Skeletal muscle tissue (tissue), 4 donors: Measurements from ENCODE around the gene ROR2. TPM values are rescaled to one million over a fixed set of nuclear protein-coding genes. Genes with fewer than 3 reads are reported as not detected.

Source experiments
- H3K27ac ChIP-seq: one replicate; pipeline ENCODE4 v1.7.0; 2013; ENCODE audit warnings: mild to moderate bottlenecking, low read depth, low read length, inconsistent platforms
- H3K27me3 ChIP-seq, 3 donors: one replicate each; pipeline ENCODE4 v1.7.0; 2013; ENCODE audit warnings: low read length in 3 of 3; ENCODE audit not compliant: control insufficient read depth in 3 of 3, insufficient read depth in 3 of 3
- H3K36me3 ChIP-seq, 3 donors: one replicate each; pipeline ENCODE4 v1.7.0; 2013; ENCODE audit warnings: low read length in 3 of 3; ENCODE audit not compliant: control insufficient read depth in 3 of 3, insufficient read depth in 3 of 3
- H3K4me1 ChIP-seq, 3 donors: one replicate each; pipeline ENCODE4 v1.7.0; 2013; ENCODE audit warnings: low read length in 3 of 3, mild to moderate bottlenecking in 3 of 3; ENCODE audit not compliant: control insufficient read depth in 3 of 3, insufficient read depth in 3 of 3
- H3K4me3 ChIP-seq, 3 donors: one replicate each; pipeline ENCODE4 v1.7.0; 2013; ENCODE audit warnings: low read length in 3 of 3
- H3K9ac ChIP-seq, 3 donors: one replicate each; pipeline ENCODE4 v1.7.0; 2013; ENCODE audit warnings: low read length in 3 of 3, mild to moderate bottlenecking in 3 of 3, moderate library complexity in 2 of 3, low read depth in 1 of 3
- H3K9me3 ChIP-seq, 3 donors: one replicate each; pipeline ENCODE4 v1.7.0; 2013; ENCODE audit warnings: low read length in 3 of 3; ENCODE audit not compliant: control insufficient read depth in 3 of 3
- total RNA-seq: library from RNA; depleted of rRNA; stranded (reverse); fragments of >200 nt; gene quantifications from one replicate; pipeline ENCODE4 v1.2.3, GENCODE V29; 2014
- donor health status: Osteomylitis.

The ROR2 gene
- total RNA-seq, 1 donor from 2014 or later: 4.2 TPM

GRCh38 chr9:91885746-91886413, 64.1 kb downstream of the ROR2 start:
- peaks cover 0 to 4% (median 0%) of the 10 kb centered on the region in 3 donors for H3K4me1 ChIP-seq
- no peak overlapping the region for H3K27ac ChIP-seq
- no peak overlapping the region for H3K4me3 ChIP-seq
- H3K27me3 ChIP-seq: peaks cover 2 to 7% (median 5%) of the 10 kb centered on the region in 3 donors
- no peaks in the 10 kb centered on the region for H3K36me3 ChIP-seq
- H3K9ac ChIP-seq: no peak overlapping the region
- H3K9me3 ChIP-seq: no peaks in the 10 kb centered on the region

- H3K27me3 ChIP-seq: peaks cover 2 to 7% (median 5%) of the 10 kb centered on the region in 3 donors
- no peak overlapping the region for H3K9ac ChIP-seq
- H3K36me3 ChIP-seq: no peaks in the 10 kb centered on the region
- no peak overlapping the region for H3K4me3 ChIP-seq
- peak overlapping the region; percentile 12 for H3K27ac ChIP-seq
- H3K4me1 ChIP-seq: peaks cover 0 to 4% (median 0%) of the 10 kb centered on the region in 3 donors
- no peaks in the 10 kb centered on the region for H3K9me3 ChIP-seq
These were observed 65.0 kb downstream of the ROR2 start for GRCh38 chr9:91884696-91885687.

GRCh38 chr9:91884153-91884552, 65.9 kb downstream of the ROR2 start:
- H3K4me3 ChIP-seq: no peak overlapping the region
- no peak overlapping the region for H3K9ac ChIP-seq
- no peaks in the 10 kb centered on the region for H3K36me3 ChIP-seq
- no peaks in the 10 kb centered on the region for H3K9me3 ChIP-seq
- H3K27ac ChIP-seq: no peak overlapping the region
- H3K27me3 ChIP-seq: peaks cover 2 to 7% (median 5%) of the 10 kb centered on the region in 3 donors
- peaks cover 0 to 4% (median 0%) of the 10 kb centered on the region in 3 donors for H3K4me1 ChIP-seq

- H3K27ac ChIP-seq: no peak overlapping the region
These were observed 66.5 kb downstream of the ROR2 start for GRCh38 chr9:91883503-91883902.

GRCh38 chr9:91882627-91883026, 67.4 kb downstream of the ROR2 start:
- Histone ChIP-seq H3K4me3 (no peak overlapping the region), H3K4me1 (no peaks in the 10 kb centered on the region), H3K27ac (no peak overlapping the region), H3K36me3 (no peaks in the 10 kb centered on the region), H3K9me3 (no peaks in the 10 kb centered on the region), H3K27me3 (peaks cover 2 to 7% (median 5%) of the 10 kb centered on the region in 3 donors), H3K9ac (no peak overlapping the region)

More at GRCh38 chr9:91883503-91883902, 66.5 kb downstream of the ROR2 start:
- peaks cover 2 to 7% (median 5%) of the 10 kb centered on the region in 3 donors for H3K27me3 ChIP-seq
- H3K36me3 ChIP-seq: no peaks in the 10 kb centered on the region
- no peak overlapping the region for H3K9ac ChIP-seq
- no peaks in the 10 kb centered on the region for H3K9me3 ChIP-seq
- peaks cover 0 to 3% (median 0%) of the 10 kb centered on the region in 3 donors for H3K4me1 ChIP-seq
- no peak overlapping the region for H3K4me3 ChIP-seq

GRCh38 chr9:91880378-91880972, 69.6 kb downstream of the ROR2 start:
- H3K4me3 ChIP-seq: no peak overlapping the region
- H3K36me3 ChIP-seq: no peaks in the 10 kb centered on the region
- no peaks in the 10 kb centered on the region for H3K27me3 ChIP-seq
- no peaks in the 10 kb centered on the region for H3K9me3 ChIP-seq
- H3K27ac ChIP-seq: no peak overlapping the region
- no peak overlapping the region for H3K9ac ChIP-seq
- no peaks in the 10 kb centered on the region for H3K4me1 ChIP-seq

GRCh38 chr9:91879231-91879630, 70.8 kb downstream of the ROR2 start:
- Histone ChIP-seq H3K36me3 (no peaks in the 10 kb centered on the region), H3K9me3 (no peaks in the 10 kb centered on the region), H3K4me1 (peaks cover 0 to under 1% (median 0%) of the 10 kb centered on the region in 3 donors), H3K27ac (no peak overlapping the region), H3K4me3 (no peak overlapping the region), H3K9ac (no peak overlapping the region), H3K27me3 (no peaks in the 10 kb centered on the region)

GRCh38 chr9:91873637-91874051, 76.4 kb downstream of the ROR2 start:
- H3K27ac ChIP-seq: peak overlapping the region; percentile 14
- H3K4me1 ChIP-seq: peaks cover 0 to 5% (median 3%) of the 10 kb centered on the region in 3 donors
- no peaks in the 10 kb centered on the region for H3K27me3 ChIP-seq
- no peaks in the 10 kb centered on the region for H3K9me3 ChIP-seq
- H3K9ac ChIP-seq: no peak overlapping the region
- H3K4me3 ChIP-seq: no peak overlapping the region
- H3K36me3 ChIP-seq: no peaks in the 10 kb centered on the region

GRCh38 chr9:91868732-91869391, 81.2 kb downstream of the ROR2 start:
- H3K4me3 ChIP-seq: no peak overlapping the region
- no peak overlapping the region for H3K27ac ChIP-seq
- H3K27me3 ChIP-seq: no peaks in the 10 kb centered on the region
- H3K9me3 ChIP-seq: no peaks in the 10 kb centered on the region
- H3K36me3 ChIP-seq: no peaks in the 10 kb centered on the region
- peaks cover 0 to 2% (median under 1%) of the 10 kb centered on the region in 3 donors for H3K4me1 ChIP-seq
- no peak overlapping the region for H3K9ac ChIP-seq
